WTC11 (cell line): ENCODE data around the gene B3GNT8.

Experiments used
- CTCF ChIP-seq: fragments of 200-600 bp; IDR thresholded peaks from 2 replicates; pipeline ENCODE4 v1.8.0; 2022; ENCODE audit warnings: antibody characterized with exemption
- STAT6 ChIP-seq: sonication (generic); formaldehyde crosslinking; conservative IDR thresholded peaks from 2 replicates; pipeline ENCODE4 v1.8.1; 2023; ENCODE audit warnings: mild to moderate bottlenecking, low read depth, missing genetic modification reagents, moderate library complexity
- USF1 ChIP-seq: sonication (generic); formaldehyde crosslinking; IDR thresholded peaks from 2 replicates; pipeline ENCODE4 v1.8.0; 2022; ENCODE audit warnings: mild to moderate bottlenecking, missing genetic modification reagents
- TF ChIP-seq, protein P1 (sequence below): fragments of 250-450 bp; sonication (Bioruptor Pico); IDR thresholded peaks from 2 replicates; pipeline ENCODE4 v1.9.0; 2021; ENCODE audit warnings: mild to moderate bottlenecking, borderline replicate concordance

GRCh38 chr19:41411968-41412265 is 15.3 kb downstream of the B3GNT8 start:
- TF ChIP-seq USF1 (CRISPR knock-in tag) (no peak), STAT6 (CRISPR knock-in tag) (no peak), CTCF (no peak)
- TF ChIP-seq, protein P1, sequence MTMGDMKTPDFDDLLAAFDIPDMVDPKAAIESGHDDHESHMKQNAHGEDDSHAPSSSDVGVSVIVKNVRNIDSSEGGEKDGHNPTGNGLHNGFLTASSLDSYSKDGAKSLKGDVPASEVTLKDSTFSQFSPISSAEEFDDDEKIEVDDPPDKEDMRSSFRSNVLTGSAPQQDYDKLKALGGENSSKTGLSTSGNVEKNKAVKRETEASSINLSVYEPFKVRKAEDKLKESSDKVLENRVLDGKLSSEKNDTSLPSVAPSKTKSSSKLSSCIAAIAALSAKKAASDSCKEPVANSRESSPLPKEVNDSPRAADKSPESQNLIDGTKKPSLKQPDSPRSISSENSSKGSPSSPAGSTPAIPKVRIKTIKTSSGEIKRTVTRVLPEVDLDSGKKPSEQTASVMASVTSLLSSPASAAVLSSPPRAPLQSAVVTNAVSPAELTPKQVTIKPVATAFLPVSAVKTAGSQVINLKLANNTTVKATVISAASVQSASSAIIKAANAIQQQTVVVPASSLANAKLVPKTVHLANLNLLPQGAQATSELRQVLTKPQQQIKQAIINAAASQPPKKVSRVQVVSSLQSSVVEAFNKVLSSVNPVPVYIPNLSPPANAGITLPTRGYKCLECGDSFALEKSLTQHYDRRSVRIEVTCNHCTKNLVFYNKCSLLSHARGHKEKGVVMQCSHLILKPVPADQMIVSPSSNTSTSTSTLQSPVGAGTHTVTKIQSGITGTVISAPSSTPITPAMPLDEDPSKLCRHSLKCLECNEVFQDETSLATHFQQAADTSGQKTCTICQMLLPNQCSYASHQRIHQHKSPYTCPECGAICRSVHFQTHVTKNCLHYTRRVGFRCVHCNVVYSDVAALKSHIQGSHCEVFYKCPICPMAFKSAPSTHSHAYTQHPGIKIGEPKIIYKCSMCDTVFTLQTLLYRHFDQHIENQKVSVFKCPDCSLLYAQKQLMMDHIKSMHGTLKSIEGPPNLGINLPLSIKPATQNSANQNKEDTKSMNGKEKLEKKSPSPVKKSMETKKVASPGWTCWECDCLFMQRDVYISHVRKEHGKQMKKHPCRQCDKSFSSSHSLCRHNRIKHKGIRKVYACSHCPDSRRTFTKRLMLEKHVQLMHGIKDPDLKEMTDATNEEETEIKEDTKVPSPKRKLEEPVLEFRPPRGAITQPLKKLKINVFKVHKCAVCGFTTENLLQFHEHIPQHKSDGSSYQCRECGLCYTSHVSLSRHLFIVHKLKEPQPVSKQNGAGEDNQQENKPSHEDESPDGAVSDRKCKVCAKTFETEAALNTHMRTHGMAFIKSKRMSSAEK (CRISPR knock-in tag) = no peak
